Endothelial cell of umbilical vein (primary cell): ENCODE measurements around the gene H1-8. TPM values are rescaled to one million over a fixed set of nuclear protein-coding genes. Genes with fewer than 3 reads are reported as not detected.

Experiments used
- BruUV-seq: library from RNA; stranded (reverse); fragments of 400-500 nt; replicated peaks from 2 replicates; lab custom pipeline; 2021; lab: Mats Ljungman, UMichigan
- CTCF ChIA-PET: fragments of 300-600, 350-600 bp; sonication (Branson Sonifier 250); formaldehyde crosslinking; loops from one replicate; lab custom pipeline; 2021; ENCODE audit warnings: antibody characterized with exemption, inconsistent platforms; lab: Charles Lee
- POLR2A ChIA-PET: fragments of 300-600, 350-600 bp; sonication (Branson Sonifier 250); formaldehyde crosslinking; loops from one replicate; lab custom pipeline; 2021; ENCODE audit warnings: antibody characterized with exemption, inconsistent platforms; lab: Charles Lee
- DNase-seq: peaks from one replicate; pipeline ENCODE4 v3.0.0-alpha.2; 2011; ENCODE audit warnings: low read depth, low spot score
- FAIRE-seq: peaks from 2 replicates; lab custom pipeline; 2011; peaks lifted over from hg19 to GRCh38; lab: Jason Lieb, UNC
- H2AFZ ChIP-seq: 2 replicates; pipeline ENCODE4 v1.6.0; 2012; ENCODE audit warnings: low read depth, low read length, control low read depth, inconsistent platforms
- H3K27ac ChIP-seq: 2 replicates; pipeline ENCODE4 v1.5.1; 2011; ENCODE audit warnings: low read depth, mild to moderate bottlenecking, control low read depth, low read length, moderate library complexity; ENCODE audit not compliant: insufficient read depth
- H3K27me3 ChIP-seq, 2 experiments: 2 replicates each; pipeline versions ENCODE4 v1.6.0 to v1.6.1; 2011; ENCODE audit warnings: low read length in 2 of 2, mixed read lengths in 1 of 2; ENCODE audit not compliant: control insufficient read depth in 2 of 2, insufficient read depth in 2 of 2
- H3K36me3 ChIP-seq, 2 experiments: 2 replicates in 1 of 2; 3 replicates in 1 of 2; pipeline ENCODE4 v1.5.1; 2011; ENCODE audit warnings: low read length in 2 of 2, mild to moderate bottlenecking in 1 of 2, moderate library complexity in 1 of 2; ENCODE audit not compliant: control insufficient read depth in 2 of 2, insufficient read depth in 2 of 2; ENCODE audit errors: extremely low read depth in 1 of 2
- H3K4me1 ChIP-seq: 3 replicates; pipeline ENCODE4 v1.5.1; 2011; ENCODE audit warnings: mild to moderate bottlenecking, low read length; ENCODE audit not compliant: control insufficient read depth, insufficient read depth; ENCODE audit errors: extremely low read depth
- H3K4me2 ChIP-seq: 2 replicates; pipeline ENCODE4 v1.6.1; 2011; ENCODE audit warnings: low read length, control low read depth, mixed read lengths; ENCODE audit not compliant: insufficient read depth
- H3K4me3 ChIP-seq, 3 experiments: fragments of 200-600 bp in 1 of 3; sonication (generic), shearing (Covaris generic) in 1 of 3; replicated peaks in 1 of 3; 2 replicates each; pipeline ENCODE4 v1.5.1; 2011 to 2016; ENCODE audit warnings: control low read depth in 3 of 3, low read length in 3 of 3, mild to moderate bottlenecking in 2 of 3, inconsistent platforms in 1 of 3, low read depth in 1 of 3, moderate library complexity in 1 of 3; ENCODE audit not compliant: insufficient read depth in 1 of 3
- H3K79me2 ChIP-seq: 2 replicates; pipeline ENCODE4 v1.6.0; 2012; ENCODE audit warnings: low read length, inconsistent platforms; ENCODE audit not compliant: control insufficient read depth, insufficient read depth
- H3K9ac ChIP-seq: replicated peaks from 2 replicates; pipeline ENCODE3; 2011; ENCODE audit warnings: low read length, control low read depth; ENCODE audit not compliant: insufficient read depth; ENCODE audit errors: extremely low read depth
- H3K9me1 ChIP-seq: replicated peaks from 3 replicates; pipeline ENCODE4 v1.6.0; 2011; ENCODE audit warnings: mild to moderate bottlenecking, low read length; ENCODE audit not compliant: control insufficient read depth, insufficient read depth; ENCODE audit errors: extremely low read depth
- H3K9me3 ChIP-seq: replicated peaks from 2 replicates; pipeline ENCODE4 v1.5.1; 2012; ENCODE audit warnings: low read length, inconsistent platforms; ENCODE audit not compliant: control insufficient read depth, insufficient read depth
- H4K20me1 ChIP-seq: replicated peaks from 2 replicates; pipeline ENCODE3; 2011; ENCODE audit warnings: mild to moderate bottlenecking, low read length; ENCODE audit not compliant: control insufficient read depth, insufficient read depth; ENCODE audit errors: extremely low read depth
- FOS ChIP-seq: IDR thresholded peaks from 2 replicates; pipeline ENCODE4 v1.6.1; 2011; ENCODE audit warnings: mild to moderate bottlenecking, low read length, moderate library complexity, borderline replicate concordance; ENCODE audit not compliant: insufficient read depth
- JUN ChIP-seq: IDR thresholded peaks from 2 replicates; pipeline ENCODE4 v1.6.1; 2011; ENCODE audit warnings: borderline replicate concordance, low read depth; ENCODE audit not compliant: insufficient read length, insufficient read depth
- POLR2A ChIP-seq: IDR thresholded peaks from 2 replicates; pipeline ENCODE4 v1.6.1; 2012; ENCODE audit warnings: low read depth, mild to moderate bottlenecking, control low read depth, low read length
- POLR2AphosphoS5 ChIP-seq: IDR thresholded peaks from 2 replicates; pipeline ENCODE4 v1.6.1; 2012; ENCODE audit warnings: low read depth, mild to moderate bottlenecking, control low read depth, low read length, moderate library complexity; ENCODE audit not compliant: insufficient read depth
- dilution Hi-C: fragments of 300-500 bp; cut with MboI; formaldehyde crosslinking; loops from one replicate; pipeline ENCODE4 v1.15.0; 2019; ENCODE audit warnings: low sequenced_read_pairs; ENCODE audit not compliant: extremely low pct_ligation_motif_present
- intact Hi-C: fragments of 100-400 bp; cut with micrococcal nuclease; formaldehyde crosslinking; loops from one replicate; pipeline ENCODE4 v1.10.0; 2022
- polyA plus RNA-seq, 4 experiments: library from polyadenylated mRNA; depleted of rRNA in 3 of 4; stranded (reverse) in 3 of 4; unstranded in 1 of 4; fragments of >200 nt; gene quantifications; 2 replicates each; pipeline versions ENCODE4 v1.2.1 to v1.2.3, GENCODE V29; 2011 to 2012; ENCODE audit warnings: missing spikeins in 1 of 4
- total RNA-seq: library from RNA; stranded (reverse); gene quantifications from 2 replicates; pipeline ENCODE4 v1.2.3, GENCODE V29; 2021

Gene H1-8
- total and polyA plus RNA-seq, 2 donors (not counting 3 experiments of a cell fraction or from before 2014, with no cell fraction given) = not detected

- peaks cover 12% of the 10 kb centered on the region for H3K4me1 ChIP-seq
- no peak for FAIRE-seq
- CTCF ChIA-PET = interaction anchor here (1.3 to 2.8 kb wide), 4 partner anchors 18 to 85 kb away, joined by 3 to 10 read pairs (median 7); no protein-coding TSS in a partner anchor
Observed at GRCh38 chr3:129575233-129575996, 32.4 kb downstream of the H1-8 start.

GRCh38 chr3:129575997-129576384 is 33.0 kb downstream of the H1-8 start:
- Histone ChIP-seq H3K4me2 (no peak overlapping the region), H4K20me1 (no peaks in the 10 kb centered on the region), H3K9me3 (no peaks in the 10 kb centered on the region), H3K9ac (no peak overlapping the region), H2AFZ (no peak overlapping the region), H3K79me2 (peaks cover 9% of the 10 kb centered on the region), H3K9me1 (no peaks in the 10 kb centered on the region), H3K27ac (peak overlapping the region; percentile 52), H3K4me3 (no peak overlapping the region), H3K4me1 (peaks cover 12% of the 10 kb centered on the region), H3K36me3 (peaks cover 29 to 86% of the 10 kb centered on the region in 2 experiments), H3K27me3 (no peaks in the 10 kb centered on the region)
- DNase-seq = no peak
- BruUV-seq = no TSS peak
- FAIRE-seq = no peak
- ChIA-PET CTCF (interaction anchor here (1.0 to 2.8 kb wide), 4 partner anchors 17 to 192 kb away, joined by 3 to 10 read pairs (median 6); no protein-coding TSS in a partner anchor), POLR2A (no interaction called here)
- intact Hi-C loops = no loop called here
- TF ChIP-seq POLR2A = peak; percentile 52
- no peak for TF ChIP-seq JUN
- dilution Hi-C loops = no loop called here

More at GRCh38 chr3:129575233-129575996, 32.4 kb downstream of the H1-8 start:
- no peak overlapping the region for H3K4me2 ChIP-seq
- peaks cover 7% of the 10 kb centered on the region for H3K79me2 ChIP-seq
- BruUV-seq = no TSS peak
- POLR2A ChIA-PET = no interaction called here
- dilution Hi-C loops (no loop called here), intact Hi-C loops (no loop called here)
- H2AFZ ChIP-seq = no peak overlapping the region
- no peaks in the 10 kb centered on the region for H3K27me3 ChIP-seq
- DNase-seq = no peak
- H3K36me3 ChIP-seq = peaks cover 33 to 85% of the 10 kb centered on the region in 2 experiments
- TF ChIP-seq FOS (no peak), POLR2AphosphoS5 (peak; percentile 6)
- no peaks in the 10 kb centered on the region for H4K20me1 ChIP-seq
- no peaks in the 10 kb centered on the region for H3K9me3 ChIP-seq
- no peaks in the 10 kb centered on the region for H3K9me1 ChIP-seq
- no peak overlapping the region for H3K27ac ChIP-seq
- H3K4me3 ChIP-seq = no peak overlapping the region
- H3K9ac ChIP-seq = no peak overlapping the region
